Epithelial cell of prostate (primary cell): ENCODE measurements around the gene PLXNB1.
"Not testable (repeated sequence)": the region's sequence is repeated elsewhere in the genome, so short reads cannot be mapped to it uniquely, and the experiment has no call there.

Experiments
- DNase-seq: peaks from one replicate; pipeline ENCODE4 v3.0.0-alpha.2; 2011; ENCODE audit warnings: low read depth, low spot score
- H3K27ac ChIP-seq: fragments of 450-650 bp; 2 replicates; pipeline ENCODE4 v1.5.1; 2017; ENCODE audit warnings: mild to moderate bottlenecking

The PLXNB1 gene

GRCh38 chr3:48465237-48465530 lies 35.3 kb upstream of the PLXNB1 start:
- peak overlapping the region; percentile 98 for H3K27ac ChIP-seq
- no peak for DNase-seq

- no peak for DNase-seq
Observed at GRCh38 chr3:48464713-48465221, 34.9 kb upstream of the PLXNB1 start.

GRCh38 chr3:48463703-48464102 lies 33.8 kb upstream of the PLXNB1 start:
- no peak overlapping the region for H3K27ac ChIP-seq
- DNase-seq: no peak

More at GRCh38 chr3:48464713-48465221, 34.9 kb upstream of the PLXNB1 start:
- peak overlapping the region; percentile 98 for H3K27ac ChIP-seq

GRCh38 chr3:48461767-48462166 lies 31.9 kb upstream of the PLXNB1 start:
- DNase-seq, H3K27ac ChIP-seq: not testable (repeated sequence)

GRCh38 chr3:48460517-48460902 lies 30.6 kb upstream of the PLXNB1 start:
- DNase-seq: no peak
- H3K27ac ChIP-seq: no peak overlapping the region

GRCh38 chr3:48459773-48460516 lies 30.1 kb upstream of the PLXNB1 start:
- no peak for DNase-seq
- H3K27ac ChIP-seq: no peak overlapping the region

GRCh38 chr3:48459331-48459730 lies 29.4 kb upstream of the PLXNB1 start:
- H3K27ac ChIP-seq: no peak overlapping the region
- DNase-seq: no peak

- H3K27ac ChIP-seq: no peak overlapping the region
- no peak for DNase-seq
Observed at GRCh38 chr3:48456456-48456855, 26.6 kb upstream of the PLXNB1 start.

GRCh38 chr3:48451270-48451669 lies 21.4 kb upstream of the PLXNB1 start:
- H3K27ac ChIP-seq: no peak overlapping the region

GRCh38 chr3:48446425-48447193 lies 16.7 kb upstream of the PLXNB1 start, which contains the start of gene ATRIP:
ATRIP (plus strand) TSS chr3:48446737; CDS start chr3:48446846, 109 bp downstream.
- H3K27ac ChIP-seq: peak within 1 kb of the TSS; percentile 72
- DNase-seq: peak; percentile 34

More at GRCh38 chr3:48451270-48451669, 21.4 kb upstream of the PLXNB1 start:
- DNase-seq: no peak

- DNase-seq: no peak
- H3K27ac ChIP-seq: peak overlapping the region; percentile 72
Observed at GRCh38 chr3:48446043-48446424, 16.1 kb upstream of the PLXNB1 start.

GRCh38 chr3:48445277-48445882 lies 15.5 kb upstream of the PLXNB1 start:
- H3K27ac ChIP-seq: no peak overlapping the region

GRCh38 chr3:48441940-48442339 lies 12.1 kb upstream of the PLXNB1 start:
- peak overlapping the region; percentile 86 for H3K27ac ChIP-seq
- DNase-seq: no peak

More at GRCh38 chr3:48445277-48445882, 15.5 kb upstream of the PLXNB1 start:
- DNase-seq: no peak

- DNase-seq: no peak
- H3K27ac ChIP-seq: peak overlapping the region; percentile 86
Observed at GRCh38 chr3:48440590-48440958, 10.7 kb upstream of the PLXNB1 start.

GRCh38 chr3:48439820-48440589 lies 10.1 kb upstream of the PLXNB1 start, which contains the start of the genes CCDC51 and TMA7:
CCDC51 (minus strand) TSS chr3:48440119; CDS start chr3:48435128, 4,991 bp downstream.
TMA7 (plus strand) TSS chr3:48440257; CDS start chr3:48440297, 40 bp downstream.
- DNase-seq: peak; percentile 84
- H3K27ac ChIP-seq: peak within 1 kb of the TSS; percentile 86

- no peak for DNase-seq
- H3K27ac ChIP-seq: no peak overlapping the region
Observed at GRCh38 chr3:48437812-48438211, 7.9 kb upstream of the PLXNB1 start.

GRCh38 chr3:48436855-48437254 lies 7.0 kb upstream of the PLXNB1 start:
- no peak for DNase-seq
- no peak overlapping the region for H3K27ac ChIP-seq

GRCh38 chr3:48436477-48436787 lies 6.5 kb upstream of the PLXNB1 start:
- no peak for DNase-seq

GRCh38 chr3:48435774-48436476 lies 6.0 kb upstream of the PLXNB1 start:
- H3K27ac ChIP-seq: peak overlapping the region; percentile 92
- DNase-seq: peak; percentile 44

More at GRCh38 chr3:48436477-48436787, 6.5 kb upstream of the PLXNB1 start:
- H3K27ac ChIP-seq: no peak overlapping the region

GRCh38 chr3:48435223-48435595 lies 5.3 kb upstream of the PLXNB1 start:
- peak overlapping the region; percentile 92 for H3K27ac ChIP-seq
- DNase-seq: no peak
